Effector memory CD4-positive, alpha-beta T cell (primary cell): Measurements from ENCODE around the gene CA11.
"Not testable (repeated sequence)": the region's sequence is repeated elsewhere in the genome, so short reads cannot be mapped to it uniquely, and the experiment has no call there.

Source experiments
- DNase-seq, 3 donors: peaks; one replicate each; pipeline ENCODE4 v3.0.0-alpha.2; 2020
- H3K27ac ChIP-seq: 2 replicates; pipeline ENCODE4 v1.7.0; 2013; ENCODE audit warnings: mild to moderate bottlenecking, low read length, moderate library complexity; ENCODE audit not compliant: insufficient read depth, poor library complexity, severe bottlenecking
- H3K27me3 ChIP-seq: replicated peaks from 2 replicates; pipeline ENCODE4 v1.7.0; 2013; ENCODE audit warnings: mild to moderate bottlenecking, low read length; ENCODE audit not compliant: insufficient read depth, control insufficient read depth, poor library complexity, severe bottlenecking
- H3K36me3 ChIP-seq: 2 replicates; pipeline ENCODE4 v1.7.0; 2013; ENCODE audit warnings: mild to moderate bottlenecking, low read length, moderate library complexity; ENCODE audit not compliant: control insufficient read depth, insufficient read depth
- H3K4me1 ChIP-seq: 2 replicates; pipeline ENCODE4 v1.7.0; 2013; ENCODE audit warnings: low read length, mild to moderate bottlenecking; ENCODE audit not compliant: control insufficient read depth, insufficient read depth, poor library complexity, severe bottlenecking
- H3K4me3 ChIP-seq: 2 replicates; pipeline ENCODE4 v1.7.0; 2013; ENCODE audit warnings: low read length, low read depth, mild to moderate bottlenecking; ENCODE audit not compliant: insufficient read depth, poor library complexity, severe bottlenecking
- H3K9me3 ChIP-seq: 2 replicates; pipeline ENCODE4 v1.7.0; 2013; ENCODE audit warnings: mild to moderate bottlenecking, low read length, moderate library complexity; ENCODE audit not compliant: control insufficient read depth

Gene CA11

GRCh38 chr19:48659768-48660167 lies 13.8 kb upstream of the CA11 start:
- Histone ChIP-seq H3K4me3 (no peak overlapping the region), H3K36me3 (no peaks in the 10 kb centered on the region), H3K4me1 (peaks cover 4% of the 10 kb centered on the region), H3K27me3 (no peaks in the 10 kb centered on the region), H3K27ac (no peak overlapping the region), H3K9me3 (no peaks in the 10 kb centered on the region)
- DNase-seq: no peak

- DNase-seq: no peak
- H3K27ac ChIP-seq: no peak overlapping the region
Observed at GRCh38 chr19:48658483-48658882, 12.5 kb upstream of the CA11 start.

GRCh38 chr19:48657828-48658227 lies 11.8 kb upstream of the CA11 start:
- H3K27me3 ChIP-seq, H3K36me3 ChIP-seq, H3K4me3 ChIP-seq, H3K9me3 ChIP-seq, H3K27ac ChIP-seq, DNase-seq, H3K4me1 ChIP-seq: not testable (repeated sequence)

More at GRCh38 chr19:48658483-48658882, 12.5 kb upstream of the CA11 start:
- Histone ChIP-seq H3K4me1 (peaks cover 4% of the 10 kb centered on the region), H3K36me3 (no peaks in the 10 kb centered on the region), H3K27me3 (no peaks in the 10 kb centered on the region), H3K9me3 (no peaks in the 10 kb centered on the region), H3K4me3 (no peak overlapping the region)

GRCh38 chr19:48656840-48657474 lies 11.0 kb upstream of the CA11 start:
- H3K27me3 ChIP-seq: no peaks in the 10 kb centered on the region
- no peaks in the 10 kb centered on the region for H3K36me3 ChIP-seq
- H3K4me3 ChIP-seq: no peak overlapping the region
- no peak overlapping the region for H3K27ac ChIP-seq
- no peaks in the 10 kb centered on the region for H3K9me3 ChIP-seq
- no peak for DNase-seq
- peaks cover 4% of the 10 kb centered on the region for H3K4me1 ChIP-seq

GRCh38 chr19:48654299-48655059 lies 8.5 kb upstream of the CA11 start:
- no peaks in the 10 kb centered on the region for H3K36me3 ChIP-seq
- no peak overlapping the region for H3K4me3 ChIP-seq
- no peaks in the 10 kb centered on the region for H3K27me3 ChIP-seq
- no peak for DNase-seq
- H3K9me3 ChIP-seq: no peaks in the 10 kb centered on the region
- H3K27ac ChIP-seq: no peak overlapping the region
- H3K4me1 ChIP-seq: no peaks in the 10 kb centered on the region

GRCh38 chr19:48651683-48652048 lies 5.7 kb upstream of the CA11 start:
- H3K27ac ChIP-seq: no peak overlapping the region
- no peak for DNase-seq
- no peaks in the 10 kb centered on the region for H3K9me3 ChIP-seq
- no peak overlapping the region for H3K4me3 ChIP-seq
- no peaks in the 10 kb centered on the region for H3K27me3 ChIP-seq
- H3K4me1 ChIP-seq: peaks cover 6% of the 10 kb centered on the region
- H3K36me3 ChIP-seq: no peaks in the 10 kb centered on the region

- no peak for DNase-seq
Observed at GRCh38 chr19:48650974-48651682, 5.1 kb upstream of the CA11 start.

GRCh38 chr19:48648134-48648533 lies 2.1 kb upstream of the CA11 start:
- Histone ChIP-seq H3K4me1 (peaks cover 26% of the 10 kb centered on the region), H3K27ac (no peak overlapping the region), H3K9me3 (no peaks in the 10 kb centered on the region), H3K36me3 (no peaks in the 10 kb centered on the region), H3K27me3 (no peaks in the 10 kb centered on the region), H3K4me3 (no peak overlapping the region)
- DNase-seq: no peak

More at GRCh38 chr19:48650974-48651682, 5.1 kb upstream of the CA11 start:
- Histone ChIP-seq H3K36me3 (no peaks in the 10 kb centered on the region), H3K27me3 (no peaks in the 10 kb centered on the region), H3K4me1 (peaks cover 9% of the 10 kb centered on the region), H3K27ac (no peak overlapping the region), H3K4me3 (no peak overlapping the region), H3K9me3 (no peaks in the 10 kb centered on the region)

- Histone ChIP-seq H3K4me1 (peaks cover 26% of the 10 kb centered on the region), H3K27ac (peak overlapping the region; percentile 85), H3K27me3 (no peaks in the 10 kb centered on the region), H3K9me3 (no peaks in the 10 kb centered on the region), H3K4me3 (peak overlapping the region; percentile 59), H3K36me3 (no peaks in the 10 kb centered on the region)
- no peak for DNase-seq
Observed at GRCh38 chr19:48646722-48647216, 782 bp upstream of the CA11 start.

- peak overlapping the region; percentile 85 for H3K27ac ChIP-seq
- peaks cover 26% of the 10 kb centered on the region for H3K4me1 ChIP-seq
- no peaks in the 10 kb centered on the region for H3K36me3 ChIP-seq
- peak overlapping the region; percentile 59 for H3K4me3 ChIP-seq
- no peaks in the 10 kb centered on the region for H3K9me3 ChIP-seq
- no peaks in the 10 kb centered on the region for H3K27me3 ChIP-seq
- no peak for DNase-seq
Observed at GRCh38 chr19:48645620-48646000, 377 bp downstream of the CA11 start.
